Germinal center (tissue), 1 donor: ENCODE measurements around the gene RBM42.
A peak's percentile ranks its signal among the peaks of the same experiment; 100 is the strongest.
"Not testable (repeated sequence)": the region's sequence is repeated elsewhere in the genome, so short reads cannot be mapped to it uniquely, and the experiment has no call there.

Experiments used
- DNase-seq: peaks from one replicate; pipeline ENCODE4 v3.0.0; 2012; ENCODE audit warnings: mixed read lengths, low spot score

The RBM42 gene

GRCh38 chr19:35650581-35650980 is 21.7 kb downstream of the RBM42 start:
- no peak for DNase-seq

- DNase-seq = not testable (repeated sequence)
Measured at GRCh38 chr19:35654828-35655227, 26.0 kb downstream of the RBM42 start.

GRCh38 chr19:35655600-35655999 is 26.8 kb downstream of the RBM42 start:
- DNase-seq = no peak

- DNase-seq = no peak
Measured at GRCh38 chr19:35656700-35657099, 27.9 kb downstream of the RBM42 start.

- DNase-seq = no peak
Measured at GRCh38 chr19:35657904-35658700, 29.3 kb downstream of the RBM42 start.

- no peak for DNase-seq
Measured at GRCh38 chr19:35661995-35662340, 33.1 kb downstream of the RBM42 start.

- no peak for DNase-seq
Measured at GRCh38 chr19:35663981-35664380, 35.1 kb downstream of the RBM42 start.

GRCh38 chr19:35665157-35665556 is 36.3 kb downstream of the RBM42 start:
- no peak for DNase-seq

GRCh38 chr19:35665604-35666003 is 36.8 kb downstream of the RBM42 start:
- no peak for DNase-seq

- DNase-seq = no peak
Measured at GRCh38 chr19:35666251-35666913, 37.5 kb downstream of the RBM42 start, which contains the start of gene UPK1A. Gene UPK1A (plus strand): TSS chr19:35666517. CDS start chr19:35666813, 296 bp downstream.

GRCh38 chr19:35669566-35669965 is 40.7 kb downstream of the RBM42 start:
- DNase-seq = no peak

GRCh38 chr19:35669974-35670373 is 41.1 kb downstream of the RBM42 start:
- no peak for DNase-seq

- DNase-seq = no peak
Measured at GRCh38 chr19:35670686-35671085, 41.9 kb downstream of the RBM42 start.

- DNase-seq = no peak
Measured at GRCh38 chr19:35671818-35672217, 43.0 kb downstream of the RBM42 start.

- peak; percentile 30 for DNase-seq
Measured at GRCh38 chr19:35673121-35673804, 44.4 kb downstream of the RBM42 start.

- DNase-seq = no peak
Measured at GRCh38 chr19:35675589-35676140, 46.8 kb downstream of the RBM42 start.
